ENCODE data around the gene TPM2.
"Not testable (repeated sequence)": the region's sequence is repeated elsewhere in the genome, so short reads cannot be mapped to it uniquely, and the experiment has no call there.

TPM2 gene

DNA sequence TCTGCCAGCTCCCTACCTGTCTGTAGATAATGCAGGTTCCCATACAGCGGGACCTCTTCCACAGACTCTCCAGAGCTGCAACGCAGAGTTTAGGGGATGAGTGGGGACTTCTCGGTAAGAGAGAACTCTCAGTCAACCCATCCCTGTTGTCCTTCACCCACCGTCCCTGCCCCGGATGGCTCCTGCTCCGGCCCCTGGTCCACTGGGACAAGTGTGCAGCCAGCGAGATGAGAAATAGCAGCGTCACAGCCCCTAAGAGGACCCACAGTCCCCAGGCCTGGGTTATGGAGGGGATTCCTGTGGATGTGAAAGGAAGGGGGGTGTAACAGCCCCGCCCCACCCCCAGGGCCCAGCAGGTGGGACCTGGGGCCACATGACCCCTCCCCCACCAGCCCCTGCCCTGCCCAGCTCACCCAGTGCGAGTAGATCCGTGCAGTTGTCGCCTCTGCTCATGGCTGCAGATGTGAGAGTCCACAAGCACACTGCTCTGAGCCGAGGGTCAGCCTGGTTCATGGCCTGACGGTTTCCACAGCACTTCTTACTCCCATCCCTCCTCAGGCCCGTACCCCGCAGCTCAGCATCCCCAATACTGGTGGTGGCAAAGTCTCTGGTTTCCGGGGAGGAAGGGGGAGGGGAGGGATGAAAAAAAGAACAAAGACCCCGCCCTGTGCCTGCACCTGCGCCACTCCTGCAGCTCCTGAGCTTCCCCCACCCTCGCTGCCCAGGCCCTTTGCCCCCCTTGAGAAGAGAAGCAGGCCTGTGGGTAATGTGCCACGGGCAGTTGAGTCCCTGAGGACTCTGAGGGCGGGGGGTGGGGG lies 39.2 kb downstream of the TPM2 start, which contains the start of gene SIT1:
SIT1 (minus strand) TSS at position 591 of the 818 bp plus-strand sequence; CDS start at position 513, 78 bp downstream.
- no peaks in the 10 kb centered on the region for H3K36me3 ChIP-seq (ENCODE audit: control insufficient read depth in 5 of 5, insufficient read depth in 5 of 5, low read length in 5 of 5)
- H3K9me3 ChIP-seq (ENCODE audit: control insufficient read depth in 5 of 5, low read length in 5 of 5), result no peaks in the 10 kb centered on the region
- H3K4me1 ChIP-seq (ENCODE audit: control insufficient read depth in 5 of 5, insufficient read depth in 5 of 5, low read length in 5 of 5), result peaks cover 3 to 64% (median 57%) of the 10 kb centered on the region in 5 donors
- H3K27ac ChIP-seq (ENCODE audit: low read depth, low read length), result peak within 1 kb of the TSS; percentile 98
- no peaks in the 10 kb centered on the region for H3K27me3 ChIP-seq (ENCODE audit: control insufficient read depth in 5 of 5, insufficient read depth in 4 of 5, low read length in 5 of 5)
- peak within 1 kb of the TSS in 3 of 5 donors; percentile 22 to 67 (median 56) for H3K9ac ChIP-seq (ENCODE audit: low read length in 5 of 5)
- H3K4me3 ChIP-seq (ENCODE audit: low read depth in 1 of 5, low read length in 5 of 5), result peak within 1 kb of the TSS in 3 of 5 donors; percentile 3 to 42 (median 23)

DNA sequence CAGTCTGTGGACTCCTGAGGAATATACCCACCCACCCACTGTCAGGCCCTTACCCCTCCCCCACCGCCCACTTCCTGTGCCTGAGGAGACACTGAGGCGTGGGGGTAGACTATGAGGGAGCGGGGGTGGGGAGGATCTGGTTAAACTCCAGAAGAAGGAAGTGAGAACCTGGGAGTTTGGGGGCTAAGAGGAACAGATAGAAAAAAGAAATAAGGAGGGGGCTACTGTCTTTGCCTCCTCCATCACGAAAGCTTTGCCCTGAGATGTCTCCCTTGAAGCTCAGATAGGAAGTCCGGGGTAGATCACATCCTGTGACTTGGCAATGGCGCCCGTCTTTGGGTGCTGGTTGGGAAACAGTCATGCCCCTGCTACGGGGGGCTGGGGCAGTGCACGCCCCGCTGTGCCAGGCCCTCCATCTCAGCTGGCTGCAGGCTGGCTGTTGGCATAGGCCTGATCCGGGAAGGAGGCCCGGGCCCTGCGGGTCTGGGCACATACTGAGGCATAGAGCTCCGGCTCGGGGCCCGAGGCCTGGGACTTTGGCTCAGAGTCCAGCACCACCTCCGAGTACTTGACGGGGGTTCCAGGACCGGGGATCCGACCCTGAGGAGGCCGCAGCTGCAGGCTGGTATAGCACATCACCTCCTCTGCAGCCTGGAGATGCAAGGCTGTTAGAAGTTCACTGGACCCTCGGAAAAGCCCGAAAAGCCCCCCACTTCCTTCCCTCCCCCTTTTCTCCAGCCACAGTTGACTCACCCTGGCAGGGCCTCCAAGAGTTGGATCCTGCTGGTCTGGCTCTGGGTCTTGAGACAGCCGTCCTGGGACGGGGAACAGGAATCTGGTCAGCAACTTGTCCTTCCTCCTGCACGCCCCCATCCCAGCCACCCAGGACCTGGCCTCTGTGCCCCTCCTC lies 40.0 kb downstream of the TPM2 start:
- peaks cover 3 to 71% (median 58%) of the 10 kb centered on the region in 5 donors for H3K4me1 ChIP-seq (ENCODE audit: control insufficient read depth in 5 of 5, insufficient read depth in 5 of 5, low read length in 5 of 5)
- H3K9me3 ChIP-seq (ENCODE audit: control insufficient read depth in 5 of 5, low read length in 5 of 5), result no peaks in the 10 kb centered on the region
- H3K27ac ChIP-seq (ENCODE audit: low read depth, low read length), result peak overlapping the region; percentile 98
- H3K36me3 ChIP-seq (ENCODE audit: control insufficient read depth in 5 of 5, insufficient read depth in 5 of 5, low read length in 5 of 5), result no peaks in the 10 kb centered on the region
- H3K9ac ChIP-seq (ENCODE audit: low read length in 5 of 5), result peak overlapping the region in 3 of 5 donors; percentile 22 to 67 (median 56)
- H3K27me3 ChIP-seq (ENCODE audit: control insufficient read depth in 5 of 5, insufficient read depth in 4 of 5, low read length in 5 of 5), result no peaks in the 10 kb centered on the region
- H3K4me3 ChIP-seq (ENCODE audit: low read depth in 1 of 5, low read length in 5 of 5), result peak overlapping the region in 3 of 5 donors; percentile 3 to 42 (median 23)

DNA sequence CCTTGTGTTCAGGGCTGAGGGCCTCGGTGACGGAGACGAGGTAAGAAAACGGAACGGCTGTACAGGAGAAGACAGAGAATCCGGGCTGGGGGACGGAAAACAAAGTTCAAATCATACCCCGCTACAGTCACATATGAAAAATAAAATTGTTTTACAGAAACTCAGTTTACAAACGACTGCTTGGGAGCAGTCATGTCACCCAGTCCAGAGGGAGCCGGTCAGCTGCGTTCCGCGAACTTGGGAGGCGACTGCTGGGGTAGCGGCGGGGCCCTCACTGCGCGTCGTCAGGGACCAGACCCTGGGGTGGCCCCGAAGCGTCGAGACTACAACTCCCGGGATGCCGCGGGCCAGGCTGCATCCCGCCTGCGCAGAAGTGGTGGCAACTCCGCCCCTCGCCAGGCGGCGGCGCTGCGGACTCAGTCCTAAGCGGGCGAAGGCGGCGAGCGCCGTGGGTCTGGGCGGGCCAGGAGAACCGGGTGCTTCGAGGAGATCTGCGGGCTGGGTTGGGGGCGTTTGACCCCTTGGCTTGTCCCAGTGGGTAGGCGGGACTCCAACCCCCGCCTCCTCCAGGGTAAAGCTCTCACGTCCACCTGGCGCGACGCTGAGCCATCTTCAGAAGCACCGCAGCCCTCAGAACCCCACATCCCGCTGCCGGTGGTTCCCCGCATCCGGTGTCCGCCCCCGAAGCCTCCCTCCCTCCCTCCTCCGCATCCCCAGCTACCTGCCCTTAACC lies 43.0 kb downstream of the TPM2 start:
- no peaks in the 10 kb centered on the region for H3K9me3 ChIP-seq (ENCODE audit: control insufficient read depth in 5 of 5, low read length in 5 of 5)
- peak overlapping the region; percentile 75 to 95 (median 85) for H3K9ac ChIP-seq (ENCODE audit: low read length in 5 of 5)
- H3K4me3 ChIP-seq (ENCODE audit: low read depth in 1 of 5, low read length in 5 of 5), result peak overlapping the region; percentile 46 to 84 (median 74)
- peaks cover 3 to 71% (median 68%) of the 10 kb centered on the region in 5 donors for H3K4me1 ChIP-seq (ENCODE audit: control insufficient read depth in 5 of 5, insufficient read depth in 5 of 5, low read length in 5 of 5)
- peak overlapping the region; percentile 98 for H3K27ac ChIP-seq (ENCODE audit: low read depth, low read length)
- no peaks in the 10 kb centered on the region for H3K36me3 ChIP-seq (ENCODE audit: control insufficient read depth in 5 of 5, insufficient read depth in 5 of 5, low read length in 5 of 5)
- no peaks in the 10 kb centered on the region for H3K27me3 ChIP-seq (ENCODE audit: control insufficient read depth in 5 of 5, insufficient read depth in 4 of 5, low read length in 5 of 5)

DNA sequence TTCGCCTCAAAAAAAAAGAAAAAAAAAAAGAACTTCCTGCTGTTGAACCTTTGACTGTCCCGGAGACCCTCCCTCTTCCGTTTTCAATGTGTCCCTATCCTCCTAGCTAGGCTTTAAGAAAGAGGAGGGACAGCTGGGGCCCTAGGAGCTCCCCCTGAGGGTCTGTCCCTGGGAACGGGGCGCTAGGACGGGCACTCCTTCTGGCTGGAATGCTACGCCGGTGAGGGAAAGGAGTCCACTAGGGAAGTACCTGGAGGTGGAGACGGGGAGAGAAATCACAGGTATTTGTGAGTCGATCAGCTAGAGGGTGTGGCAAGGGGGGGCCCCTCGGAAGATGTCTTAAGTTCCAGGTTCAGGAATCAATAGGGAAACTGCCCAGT lies 43.6 kb downstream of the TPM2 start:
- H3K36me3 ChIP-seq (ENCODE audit: control insufficient read depth in 5 of 5, insufficient read depth in 5 of 5, low read length in 5 of 5), result no peaks in the 10 kb centered on the region
- no peaks in the 10 kb centered on the region for H3K9me3 ChIP-seq (ENCODE audit: control insufficient read depth in 5 of 5, low read length in 5 of 5)
- peaks cover 3 to 70% (median 68%) of the 10 kb centered on the region in 5 donors for H3K4me1 ChIP-seq (ENCODE audit: control insufficient read depth in 5 of 5, insufficient read depth in 5 of 5, low read length in 5 of 5)
- peak overlapping the region; percentile 98 for H3K27ac ChIP-seq (ENCODE audit: low read depth, low read length)
- peak overlapping the region; percentile 75 to 95 (median 85) for H3K9ac ChIP-seq (ENCODE audit: low read length in 5 of 5)
- H3K27me3 ChIP-seq (ENCODE audit: control insufficient read depth in 5 of 5, insufficient read depth in 4 of 5, low read length in 5 of 5), result no peaks in the 10 kb centered on the region
- H3K4me3 ChIP-seq (ENCODE audit: low read depth in 1 of 5, low read length in 5 of 5), result peak overlapping the region; percentile 46 to 84 (median 74)

DNA sequence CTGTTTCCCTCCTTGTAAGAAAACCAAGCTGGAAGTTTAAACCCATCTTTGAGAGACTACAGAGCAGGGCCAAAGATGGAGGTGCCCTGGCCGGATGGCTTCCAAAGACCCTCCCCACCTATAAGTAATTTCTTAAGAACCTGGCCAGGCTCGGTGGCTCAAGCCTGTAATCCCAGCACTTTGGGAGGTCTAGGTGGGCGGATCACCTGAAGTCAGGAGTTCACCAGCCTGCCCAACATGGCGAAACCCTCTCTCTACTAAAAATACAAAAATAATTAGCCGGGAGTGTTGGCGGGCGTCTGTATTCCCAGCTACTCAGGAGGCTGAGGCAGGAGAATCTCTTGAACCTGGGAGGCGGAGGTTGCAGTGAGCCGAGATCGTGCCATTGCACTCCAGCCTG lies 44.0 kb downstream of the TPM2 start:
- Histone ChIP-seq H3K4me1 (ENCODE audit: control insufficient read depth in 5 of 5, insufficient read depth in 5 of 5, low read length in 5 of 5) (peaks cover 3 to 66% (median 65%) of the 10 kb centered on the region in 5 donors), H3K27ac (ENCODE audit: low read depth, low read length) (peak overlapping the region; percentile 98), H3K9ac (ENCODE audit: low read length in 5 of 5) (peak overlapping the region in 4 of 5 donors; percentile 25 to 95 (median 84)), H3K4me3 (ENCODE audit: low read depth in 1 of 5, low read length in 5 of 5) (peak overlapping the region; percentile 46 to 84 (median 74))
- H3K36me3 ChIP-seq (ENCODE audit: control insufficient read depth in 5 of 5, insufficient read depth in 5 of 5, low read length in 5 of 5); H3K9me3 ChIP-seq (ENCODE audit: control insufficient read depth in 5 of 5, low read length in 5 of 5); H3K27me3 ChIP-seq (ENCODE audit: control insufficient read depth in 5 of 5, insufficient read depth in 4 of 5, low read length in 5 of 5): not testable (repeated sequence)

DNA sequence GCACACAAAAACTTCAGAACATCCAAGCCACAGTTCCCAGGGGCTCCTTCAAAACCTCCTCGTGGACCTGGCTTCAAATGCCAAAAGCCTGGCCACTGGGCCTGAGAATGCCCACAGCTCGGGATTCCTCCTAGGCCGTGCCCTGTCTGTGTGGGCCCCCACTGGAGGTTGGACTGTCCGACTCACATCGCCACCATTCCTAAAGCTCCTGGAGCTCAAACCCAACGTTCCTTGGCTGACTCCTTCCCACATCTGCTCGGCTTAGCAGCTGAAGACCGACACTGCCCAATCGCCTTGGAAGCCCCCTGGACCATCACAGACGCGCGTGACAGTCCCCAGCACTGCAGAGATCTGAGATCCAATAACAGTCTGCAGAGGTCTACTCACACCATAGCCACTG lies 46.7 kb downstream of the TPM2 start:
- H3K27me3 ChIP-seq (ENCODE audit: control insufficient read depth in 5 of 5, insufficient read depth in 4 of 5, low read length in 5 of 5), result no peaks in the 10 kb centered on the region
- no peaks in the 10 kb centered on the region for H3K9me3 ChIP-seq (ENCODE audit: control insufficient read depth in 5 of 5, low read length in 5 of 5)
- no peaks in the 10 kb centered on the region for H3K36me3 ChIP-seq (ENCODE audit: control insufficient read depth in 5 of 5, insufficient read depth in 5 of 5, low read length in 5 of 5)
- no peak overlapping the region for H3K4me3 ChIP-seq (ENCODE audit: low read depth in 1 of 5, low read length in 5 of 5)
- H3K4me1 ChIP-seq (ENCODE audit: control insufficient read depth in 5 of 5, insufficient read depth in 5 of 5, low read length in 5 of 5), result peaks cover 0 to 49% (median 42%) of the 10 kb centered on the region in 5 donors
- no peak overlapping the region for H3K9ac ChIP-seq (ENCODE audit: low read length in 5 of 5)
- no peak overlapping the region for H3K27ac ChIP-seq (ENCODE audit: low read depth, low read length)

DNA sequence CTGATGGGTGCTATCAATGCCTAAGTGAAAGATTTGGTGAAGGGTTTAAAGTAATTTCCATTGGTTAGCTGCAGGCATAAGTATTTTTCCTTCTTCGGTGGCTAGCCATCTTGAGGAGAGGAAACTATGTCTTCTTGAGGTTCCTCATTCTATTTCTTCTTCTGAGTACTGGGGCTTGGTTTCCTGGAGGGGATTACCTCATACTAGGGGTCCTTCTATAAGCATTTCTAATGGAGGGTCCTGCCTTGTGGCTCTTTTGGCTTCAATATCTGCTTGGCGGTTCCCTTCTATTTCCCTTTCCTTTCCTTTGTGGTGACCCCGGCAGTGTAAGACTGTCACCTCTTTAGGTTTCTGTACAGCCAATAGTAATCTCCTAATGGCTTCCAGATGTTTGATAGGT lies 48.2 kb downstream of the TPM2 start:
- H3K4me1 ChIP-seq (ENCODE audit: control insufficient read depth in 5 of 5, insufficient read depth in 5 of 5, low read length in 5 of 5), result peaks cover 2 to 41% (median 39%) of the 10 kb centered on the region in 5 donors
- not testable (repeated sequence) for H3K27ac ChIP-seq (ENCODE audit: low read depth, low read length); H3K9ac ChIP-seq (ENCODE audit: low read length in 5 of 5); H3K36me3 ChIP-seq (ENCODE audit: control insufficient read depth in 5 of 5, insufficient read depth in 5 of 5, low read length in 5 of 5); H3K4me3 ChIP-seq (ENCODE audit: low read depth in 1 of 5, low read length in 5 of 5); H3K9me3 ChIP-seq (ENCODE audit: control insufficient read depth in 5 of 5, low read length in 5 of 5); H3K27me3 ChIP-seq (ENCODE audit: control insufficient read depth in 5 of 5, insufficient read depth in 4 of 5, low read length in 5 of 5)

DNA sequence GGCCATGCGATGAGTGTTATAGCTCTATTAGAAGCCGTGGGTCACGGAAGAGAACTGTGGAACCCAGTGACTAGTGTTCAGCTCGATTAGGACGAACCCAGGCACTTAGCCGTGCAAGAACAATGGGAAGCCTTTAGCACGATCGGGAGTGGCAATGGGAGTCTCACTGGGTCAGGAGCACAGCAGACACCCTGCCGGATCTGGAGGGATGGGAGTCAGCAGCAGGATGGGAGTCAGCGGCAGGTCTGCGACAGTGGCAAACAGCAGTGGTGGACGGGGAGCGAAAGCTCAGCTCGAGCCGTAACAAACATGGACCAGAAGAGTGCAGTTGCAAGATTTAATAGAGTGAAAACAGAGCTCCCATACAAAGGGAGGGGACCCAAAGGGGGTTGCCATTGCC lies 49.3 kb downstream of the TPM2 start:
- H3K9ac ChIP-seq (ENCODE audit: low read length in 5 of 5); H3K27me3 ChIP-seq (ENCODE audit: control insufficient read depth in 5 of 5, insufficient read depth in 4 of 5, low read length in 5 of 5); H3K36me3 ChIP-seq (ENCODE audit: control insufficient read depth in 5 of 5, insufficient read depth in 5 of 5, low read length in 5 of 5); H3K4me3 ChIP-seq (ENCODE audit: low read depth in 1 of 5, low read length in 5 of 5); H3K27ac ChIP-seq (ENCODE audit: low read depth, low read length); H3K9me3 ChIP-seq (ENCODE audit: control insufficient read depth in 5 of 5, low read length in 5 of 5): not testable (repeated sequence)
- H3K4me1 ChIP-seq (ENCODE audit: control insufficient read depth in 5 of 5, insufficient read depth in 5 of 5, low read length in 5 of 5), result peaks cover 2 to 39% (median 37%) of the 10 kb centered on the region in 5 donors

DNA sequence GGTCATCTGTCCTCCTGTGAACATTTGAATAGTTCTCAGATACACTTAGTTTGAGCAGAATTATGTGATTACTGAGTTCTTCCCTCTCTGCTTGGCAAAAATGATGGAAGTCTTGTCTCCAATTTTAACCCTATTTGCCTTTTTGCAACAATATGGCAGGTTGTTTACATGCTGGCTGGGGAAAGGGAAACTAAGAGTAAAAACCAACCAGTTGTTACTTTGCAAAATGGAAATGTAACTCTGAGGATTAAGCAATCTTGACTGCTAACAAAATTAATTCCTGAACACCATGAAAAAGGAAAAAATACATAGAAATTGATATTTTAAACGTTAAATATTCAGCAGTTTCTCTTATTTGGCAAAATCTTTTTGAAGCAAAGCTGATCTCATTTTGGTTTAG lies 50.1 kb downstream of the TPM2 start:
- Histone ChIP-seq H3K36me3 (ENCODE audit: control insufficient read depth in 5 of 5, insufficient read depth in 5 of 5, low read length in 5 of 5) (no peaks in the 10 kb centered on the region), H3K9ac (ENCODE audit: low read length in 5 of 5) (no peak overlapping the region), H3K27ac (ENCODE audit: low read depth, low read length) (no peak overlapping the region)

More for the DNA sequence above, 50.1 kb downstream of the TPM2 start:
- Histone ChIP-seq H3K27me3 (ENCODE audit: control insufficient read depth in 5 of 5, insufficient read depth in 4 of 5, low read length in 5 of 5) (no peaks in the 10 kb centered on the region), H3K4me1 (ENCODE audit: control insufficient read depth in 5 of 5, insufficient read depth in 5 of 5, low read length in 5 of 5) (peaks cover 2 to 38% (median 33%) of the 10 kb centered on the region in 5 donors), H3K9me3 (ENCODE audit: control insufficient read depth in 5 of 5, low read length in 5 of 5) (no peaks in the 10 kb centered on the region), H3K4me3 (ENCODE audit: low read depth in 1 of 5, low read length in 5 of 5) (no peak overlapping the region)
